ENCODE data around the gene TMEM208. TPM values are rescaled to one million over a fixed set of nuclear protein-coding genes. Genes with fewer than 3 reads are reported as not detected.
A peak's percentile ranks its signal among the peaks of the same experiment; 100 is the strongest.

Gene TMEM208
- total and polyA plus RNA-seq, 2 of the 13 experiments (the other 11 are each of a cell fraction or from before 2014, with no cell fraction given), result 58.8 to 72.9 TPM

DNA sequence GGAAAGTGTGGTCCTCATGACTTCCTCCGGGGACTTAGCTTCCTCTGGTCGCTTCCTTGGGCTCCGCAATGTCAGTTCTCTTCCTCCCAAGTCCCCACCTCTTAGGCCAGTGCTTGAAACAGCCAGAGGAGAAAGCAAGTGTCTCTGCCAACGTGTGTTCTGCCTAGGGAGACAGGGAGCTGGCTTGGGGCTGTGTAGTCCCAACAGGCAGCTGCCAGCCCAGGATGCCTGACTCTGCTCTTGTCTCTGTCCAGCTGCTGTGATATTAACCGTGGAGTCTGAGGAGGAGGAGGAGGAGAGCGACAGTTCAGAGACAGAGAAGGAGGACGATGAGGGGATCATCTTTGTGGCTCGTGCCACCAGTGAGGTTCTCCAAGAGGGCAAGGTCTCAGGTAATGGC, 38.9 kb downstream of the TMEM208 start:
- Histone ChIP-seq H3K4me1 (ENCODE audit: insufficient read depth, low read length) (no peaks in the 10 kb centered on the region), H3K36me3 (replicated peaks in 1 of 2; ENCODE audit: control insufficient read depth in 1 of 2, insufficient read depth in 2 of 2, low read length in 2 of 2) (no peaks in the 10 kb centered on the region), H3K79me2 (ENCODE audit: insufficient read depth, low read length) (no peaks in the 10 kb centered on the region), H3K4me2 (ENCODE audit: low read depth, low read length) (no peak overlapping the region), H3K27ac (ENCODE audit: extremely low read length, insufficient read depth, low read length) (no peak overlapping the region), H2AFZ (ENCODE audit: low read length) (no peak overlapping the region), H3K27me3 (ENCODE audit: control insufficient read depth in 1 of 2, insufficient read depth in 2 of 2, low read length in 2 of 2) (peaks cover 8 to 40% of the 10 kb centered on the region in 2 experiments; a peak in 4 of 5 replicates), H4K20me1 (ENCODE audit: insufficient read depth, low read length) (no peaks in the 10 kb centered on the region), H3K4me3 (replicated peaks in 1 of 3; ENCODE audit: insufficient read depth in 1 of 3, low read depth in 2 of 3, low read length in 3 of 3) (no peak overlapping the region), H3K9me3 (ENCODE audit: low read length) (no peaks in the 10 kb centered on the region), H3K9ac (ENCODE audit: insufficient read depth, low read depth, low read length) (no peak overlapping the region)
- TF ChIP-seq, protein P1, sequence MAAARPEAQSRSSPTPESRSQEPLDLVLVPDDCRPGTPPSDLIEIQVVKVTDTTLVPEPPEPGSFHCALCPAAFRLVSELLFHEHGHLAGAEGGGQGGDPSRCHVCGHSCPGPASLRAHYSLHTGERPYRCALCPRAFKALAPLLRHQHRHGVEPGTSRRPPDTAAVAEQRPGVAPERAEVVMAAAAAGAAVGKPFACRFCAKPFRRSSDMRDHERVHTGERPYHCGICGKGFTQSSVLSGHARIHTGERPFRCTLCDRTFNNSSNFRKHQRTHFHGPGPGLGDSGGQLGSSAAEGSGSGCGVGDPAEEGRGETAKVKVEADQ (CRISPR knock-in tag; IDR thresholded peaks at IDR 0.05; ENCODE audit: borderline replicate concordance), result no peak
- TF ChIP-seq KDM2A (CRISPR knock-in tag; IDR thresholded peaks at IDR 0.05; ENCODE audit: borderline replicate concordance, low read depth), result 0 out of 2 replicates have a peak, but pooled peaks have one; percentile 19
- intact Hi-C loops (cut with micrococcal nuclease; ENCODE audit: unreplicated experiment), result no loop called here
- in situ Hi-C loops (cut with HindIII; ENCODE audit: extremely low pct_ligation_motif_present, low pct_unique_long_range_greater_than_20kb), result no loop called here
- FAIRE-seq (no peak), DNase-seq (ENCODE audit: low spot score) (no peak), ATAC-seq (no peak)
- POLR2A ChIA-PET, result interaction anchor here (1.8 kb wide), 1 partner anchor 19 kb away, joined by 5 read pairs; the partner anchor contains the start of gene FHOD1
- CTCF ChIA-PET (ENCODE audit: low intra/inter-chr PET ratio, low total read pairs), result interaction anchor here (1.5 kb wide), 1 partner anchor 11 kb away, joined by 3 read pairs; no protein-coding TSS in a partner anchor
- BruUV-seq (replicated peaks), result no TSS peak
- 43% methylated on average over 8 of the region's 8 CpGs for WGBS (ENCODE audit: low lambda C conversion rate)

DNA sequence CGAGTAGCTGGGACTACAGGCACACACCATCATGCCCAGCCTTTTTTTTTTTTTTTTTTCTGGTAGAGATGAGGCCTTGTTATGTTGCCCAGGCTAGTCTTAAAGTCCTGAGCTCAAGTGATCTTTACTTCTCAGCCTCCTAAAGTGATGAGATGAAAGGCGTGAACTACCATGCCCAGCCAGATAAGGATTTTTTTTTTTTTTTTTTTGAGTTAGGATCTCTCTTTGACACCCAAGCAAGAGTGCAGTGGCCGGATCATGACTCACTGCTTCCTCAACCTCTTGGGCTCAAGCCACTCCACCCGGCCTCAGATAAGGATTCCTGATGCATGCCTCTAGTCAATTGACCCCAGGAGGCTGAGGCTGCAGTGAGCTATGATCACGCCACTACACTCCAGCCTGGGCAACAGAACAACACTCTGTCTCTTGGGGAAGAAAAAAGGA, 41.2 kb downstream of the TMEM208 start:
- Histone ChIP-seq H3K4me1 (ENCODE audit: insufficient read depth, low read length) (no peaks in the 10 kb centered on the region), H3K9me3 (ENCODE audit: low read length) (no peaks in the 10 kb centered on the region), H3K4me2 (ENCODE audit: low read depth, low read length) (no peak overlapping the region), H3K4me3 (replicated peaks in 1 of 3; ENCODE audit: insufficient read depth in 1 of 3, low read depth in 2 of 3, low read length in 3 of 3) (no peak overlapping the region), H3K27ac (ENCODE audit: extremely low read length, insufficient read depth, low read length) (no peak overlapping the region), H3K36me3 (replicated peaks in 1 of 2; ENCODE audit: control insufficient read depth in 1 of 2, insufficient read depth in 2 of 2, low read length in 2 of 2) (no peaks in the 10 kb centered on the region), H2AFZ (ENCODE audit: low read length) (no peak overlapping the region), H3K79me2 (ENCODE audit: insufficient read depth, low read length) (no peaks in the 10 kb centered on the region), H4K20me1 (ENCODE audit: insufficient read depth, low read length) (no peaks in the 10 kb centered on the region; the same call in 1 of the 2 replicates), H3K27me3 (ENCODE audit: control insufficient read depth in 1 of 2, insufficient read depth in 2 of 2, low read length in 2 of 2) (peaks cover 8 to 32% of the 10 kb centered on the region in 2 experiments; a peak in 4 of 5 replicates), H3K9ac (ENCODE audit: insufficient read depth, low read depth, low read length) (no peak overlapping the region)
- no TSS peak for BruUV-seq (replicated peaks)
- peak; percentile 43 for DNase-seq (ENCODE audit: low spot score)
- ChIA-PET POLR2A (interaction anchor here (0.7 kb wide), 2 partner anchors 15 to 30 kb away, joined by 3 read pairs; no protein-coding TSS in a partner anchor), CTCF (ENCODE audit: low intra/inter-chr PET ratio, low total read pairs) (no interaction called here)
- FAIRE-seq, result no peak
- no peak for ATAC-seq
- TF ChIP-seq, protein P2, sequence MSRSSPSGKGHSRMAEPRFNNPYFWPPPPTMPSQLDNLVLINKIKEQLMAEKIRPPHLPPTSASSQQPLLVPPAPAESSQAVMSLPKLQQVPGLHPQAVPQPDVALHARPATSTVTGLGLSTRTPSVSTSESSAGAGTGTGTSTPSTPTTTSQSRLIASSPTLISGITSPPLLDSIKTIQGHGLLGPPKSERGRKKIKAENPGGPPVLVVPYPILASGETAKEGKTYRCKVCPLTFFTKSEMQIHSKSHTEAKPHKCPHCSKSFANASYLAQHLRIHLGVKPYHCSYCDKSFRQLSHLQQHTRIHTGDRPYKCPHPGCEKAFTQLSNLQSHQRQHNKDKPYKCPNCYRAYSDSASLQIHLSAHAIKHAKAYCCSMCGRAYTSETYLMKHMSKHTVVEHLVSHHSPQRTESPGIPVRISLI (CRISPR knock-in tag; IDR thresholded peaks at IDR 0.05; ENCODE audit: borderline replicate concordance), result 0 out of 2 replicates have a peak, but pooled peaks have one; percentile 12
- TF ChIP-seq, protein P3, sequence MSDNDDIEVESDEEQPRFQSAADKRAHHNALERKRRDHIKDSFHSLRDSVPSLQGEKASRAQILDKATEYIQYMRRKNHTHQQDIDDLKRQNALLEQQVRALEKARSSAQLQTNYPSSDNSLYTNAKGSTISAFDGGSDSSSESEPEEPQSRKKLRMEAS (IDR thresholded peaks at IDR 0.05), result no peak
- intact Hi-C loops (cut with micrococcal nuclease; ENCODE audit: unreplicated experiment) (no loop called here), in situ Hi-C loops (cut with HindIII; ENCODE audit: extremely low pct_ligation_motif_present, low pct_unique_long_range_greater_than_20kb) (no loop called here)
- WGBS (ENCODE audit: low lambda C conversion rate), result 21% methylated on average over 5 of the region's 5 CpGs

Measured in HepG2 (cell line).